Mammary epithelial cell (primary cell): Measurements from ENCODE around the gene JAG2.

Experiments
- CTCF ChIP-seq, 2 donors: IDR thresholded peaks in 1 of 2; conservative IDR thresholded peaks in 1 of 2; 2 replicates each; pipeline ENCODE4 v1.5.1; 2011 to 2012; ENCODE audit warnings: inconsistent platforms in 2 of 2, low read length in 2 of 2, mild to moderate bottlenecking in 2 of 2, control low read depth in 1 of 2, low read depth in 1 of 2; ENCODE audit not compliant: insufficient read depth in 1 of 2; ENCODE audit errors: extremely low read depth in 1 of 2
- EZH2 ChIP-seq: IDR thresholded peaks from 2 replicates; pipeline ENCODE4 v1.6.1; 2012; ENCODE audit warnings: low read length, inconsistent platforms, borderline replicate concordance

- TF ChIP-seq EZH2 (no peak), CTCF (conservative IDR thresholded peaks at IDR 0.05 in 1 of 2, IDR thresholded peaks at IDR 0.05 in 1 of 2; ENCODE audit: extremely low read depth in 1 of 2, insufficient read depth in 1 of 2, low read depth in 1 of 2, low read length in 2 of 2) (no peak)
These were observed 19.3 kb downstream of the JAG2 start for GRCh38 chr14:105149146-105149781.
